GM21360 (cell line): ENCODE results near the gene NCAPG2.
A peak's percentile ranks its signal among the peaks of the same experiment; 100 is the strongest.
"Not testable (repeated sequence)": the region's sequence is repeated elsewhere in the genome, so short reads cannot be mapped to it uniquely, and the experiment has no call there.

Experiments
- ATAC-seq: cut with Tn5 transposase; IDR thresholded peaks from one replicate; pipeline ENCODE4 v1.9.1; 2021; ENCODE audit warnings: mild to moderate bottlenecking, moderate library complexity; ENCODE audit not compliant: unreplicated experiment

The NCAPG2 gene

GRCh38 chr7:158706710-158707590, 2.3 kb upstream of the NCAPG2 start:
- no peak for ATAC-seq

DNA sequence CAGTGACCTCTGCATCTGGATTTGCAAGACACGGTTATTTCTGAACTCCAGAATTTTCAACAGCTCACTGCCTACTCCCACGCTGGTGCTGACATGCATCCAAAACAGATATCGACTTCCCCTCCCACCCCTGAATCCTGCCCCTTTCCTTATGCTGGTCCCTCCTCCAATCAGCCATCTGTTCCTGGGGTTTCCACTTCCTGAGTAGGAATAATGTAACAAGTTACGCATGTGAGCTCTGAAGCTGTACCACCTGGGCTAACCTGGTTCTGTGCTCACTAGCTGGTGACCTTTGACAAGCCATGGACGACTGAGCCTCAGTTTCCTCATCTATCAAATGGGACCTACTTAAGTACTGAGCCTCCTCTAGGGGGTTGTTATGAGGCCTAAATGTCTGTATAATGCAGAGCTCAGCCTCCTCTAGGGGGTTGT, 1.7 kb upstream of the NCAPG2 start:
- no peak for ATAC-seq

- no peak for ATAC-seq
Observed at GRCh38 chr7:158705234-158705850, 738 bp upstream of the NCAPG2 start.

- ATAC-seq: not testable (repeated sequence)
Observed at GRCh38 chr7:158703679-158704523, 703 bp downstream of the NCAPG2 start.

GRCh38 chr7:158702944-158703343, 1.7 kb downstream of the NCAPG2 start:
- ATAC-seq: no peak

DNA sequence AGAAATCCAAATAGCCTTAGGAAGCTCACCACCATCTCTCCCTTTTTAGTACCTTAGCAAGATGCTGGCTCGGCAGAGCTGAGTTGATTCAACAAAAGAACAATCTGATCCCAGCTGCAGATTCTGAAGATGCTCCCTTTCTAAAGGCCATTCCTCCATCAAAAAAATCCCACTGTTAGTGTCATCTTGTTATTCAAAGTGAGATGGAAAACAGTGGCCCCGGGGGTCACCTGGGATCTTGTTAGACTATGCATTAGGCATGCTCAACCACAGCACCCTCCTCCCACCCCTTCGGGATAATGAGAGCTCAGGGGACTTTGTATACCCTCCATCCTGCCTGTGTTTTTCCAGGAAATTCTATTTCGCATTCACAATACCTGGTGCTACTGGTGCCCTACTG, 2.4 kb downstream of the NCAPG2 start:
- ATAC-seq: no peak

- no peak for ATAC-seq
Observed at GRCh38 chr7:158700008-158700407, 4.6 kb downstream of the NCAPG2 start.

DNA sequence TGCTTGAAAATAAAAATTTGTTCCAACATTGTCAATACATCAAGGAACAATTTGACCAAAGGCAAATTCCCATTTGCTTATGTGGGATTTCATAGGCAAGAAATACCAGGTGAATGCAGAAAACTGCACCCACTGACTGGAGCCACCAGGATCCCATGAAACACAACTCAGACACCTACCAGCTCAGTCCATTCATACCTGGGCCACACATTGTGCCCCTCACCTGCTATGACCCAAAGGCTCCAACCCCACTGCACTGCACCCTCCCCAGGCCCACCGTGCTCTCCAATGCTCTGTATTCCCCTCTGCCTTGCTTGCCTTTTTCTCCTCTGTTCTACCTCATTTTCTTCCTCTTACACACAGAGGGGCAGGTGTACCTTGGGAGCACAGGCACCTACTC, 5.3 kb downstream of the NCAPG2 start:
- ATAC-seq: no peak

GRCh38 chr7:158698657-158699195, 5.9 kb downstream of the NCAPG2 start:
- no peak for ATAC-seq

DNA sequence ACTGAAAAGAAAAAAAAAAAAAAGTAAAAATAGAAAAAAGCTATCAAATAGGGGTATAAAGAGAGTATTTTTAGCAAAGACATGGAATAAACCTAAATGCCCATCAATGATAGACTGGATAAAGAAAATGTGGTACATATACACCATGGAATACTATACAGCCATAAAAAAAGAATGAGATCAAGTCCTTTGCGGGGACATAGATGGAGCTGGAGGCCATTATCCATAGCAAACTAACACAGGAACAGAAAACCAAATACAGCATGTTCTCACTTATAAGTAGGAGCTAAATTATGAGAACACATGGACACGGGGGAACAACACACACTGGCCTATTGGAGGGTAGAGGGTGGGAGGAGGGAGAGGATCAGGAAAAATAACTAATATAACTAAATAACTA, 7.0 kb downstream of the NCAPG2 start:
- ATAC-seq: not testable (repeated sequence)

DNA sequence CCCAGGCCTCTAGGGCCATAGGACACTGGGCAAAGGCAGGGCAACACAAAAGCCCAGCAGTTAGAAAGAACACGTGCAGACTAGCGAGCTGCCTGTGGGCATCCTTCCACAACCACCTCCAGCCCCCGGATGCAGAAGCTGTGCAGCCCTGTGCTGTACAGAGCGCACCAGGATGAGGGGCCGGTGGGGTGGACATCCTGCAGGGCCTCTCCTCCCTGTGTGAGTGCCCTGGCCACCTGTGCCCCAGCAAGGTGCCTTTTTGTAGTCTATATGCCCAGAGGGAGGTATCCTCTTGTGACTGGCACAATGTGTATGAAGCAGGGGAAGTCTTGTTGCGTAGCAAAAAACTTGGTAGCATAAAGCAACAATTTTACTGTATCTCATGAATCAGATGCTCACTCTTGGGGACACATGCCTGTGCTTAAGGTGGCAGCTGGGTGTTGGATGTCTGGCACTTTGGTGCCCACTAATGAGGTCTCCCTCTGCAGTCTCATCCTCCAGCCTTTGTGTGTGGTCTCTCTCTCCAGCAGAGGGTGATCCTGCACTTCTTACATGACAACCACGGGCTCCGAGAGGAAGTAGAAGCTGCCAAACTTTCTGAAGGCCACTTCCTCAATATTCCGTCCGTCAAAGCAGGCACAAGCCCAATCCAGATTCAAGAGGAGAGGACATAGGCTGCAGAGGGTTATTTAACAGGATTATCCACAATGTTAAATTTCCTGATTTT, 8.7 kb downstream of the NCAPG2 start:
- peak; percentile 80 for ATAC-seq

- no peak for ATAC-seq
Observed at GRCh38 chr7:158695056-158695455, 9.5 kb downstream of the NCAPG2 start.

DNA sequence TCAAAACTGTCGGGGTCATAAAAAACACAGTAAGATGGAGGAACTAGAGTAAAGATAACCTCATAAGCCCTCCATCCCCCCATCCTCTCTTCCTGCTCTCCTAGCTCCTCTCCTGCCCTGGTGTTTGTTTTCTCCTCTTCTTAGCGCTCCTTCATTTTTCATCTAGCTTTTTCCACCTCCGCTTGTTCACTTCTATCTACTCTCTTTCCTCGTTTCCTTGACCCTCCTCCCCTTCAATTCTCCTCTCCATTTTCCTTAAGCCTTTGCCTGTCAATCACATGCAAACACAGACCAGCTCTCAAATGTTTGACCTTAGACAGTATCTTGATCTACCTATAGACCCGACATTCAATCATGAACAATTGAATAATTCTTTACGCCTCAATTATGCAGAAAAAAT, 10.0 kb downstream of the NCAPG2 start:
- ATAC-seq: no peak

GRCh38 chr7:158689488-158689887, 15.1 kb downstream of the NCAPG2 start:
- ATAC-seq: no peak

DNA sequence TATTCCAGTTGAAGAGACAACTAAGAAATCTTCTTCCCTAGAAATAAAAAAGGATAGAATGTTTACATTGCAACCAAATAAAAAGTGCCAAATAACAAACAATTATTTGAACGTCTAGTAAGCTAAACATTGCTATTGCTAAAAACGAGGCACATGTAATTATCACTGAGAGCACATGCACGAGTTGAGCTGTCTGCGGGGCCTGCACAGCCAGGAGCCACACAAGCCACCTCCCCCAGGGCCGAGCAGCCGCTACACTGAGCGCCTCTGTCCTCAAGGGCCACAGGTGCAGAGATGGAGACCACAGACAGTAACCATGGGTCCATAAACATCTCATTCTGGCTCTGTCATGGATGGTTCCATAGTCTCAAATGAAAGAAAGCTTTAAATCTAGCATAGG, 17.2 kb downstream of the NCAPG2 start:
- ATAC-seq: no peak

DNA sequence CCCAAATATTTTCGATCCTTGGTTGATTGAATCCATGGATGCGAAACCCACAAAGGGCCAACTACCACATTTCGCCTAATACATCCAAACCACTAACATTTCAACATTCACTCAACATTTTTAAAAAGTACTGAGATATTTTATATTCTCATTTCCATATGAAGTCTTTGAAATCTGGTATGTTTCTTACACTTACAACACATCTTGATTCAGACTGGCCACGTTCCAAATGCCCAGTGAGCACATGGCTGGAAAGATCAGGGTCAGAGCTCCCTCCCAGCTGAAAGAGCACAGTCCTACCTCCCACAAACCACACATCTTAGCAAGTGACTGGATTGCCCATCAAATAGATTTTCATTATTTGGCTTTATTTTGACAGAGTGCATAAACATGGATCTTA, 18.9 kb downstream of the NCAPG2 start:
- no peak for ATAC-seq

GRCh38 chr7:158684329-158684728, 20.3 kb downstream of the NCAPG2 start:
- no peak for ATAC-seq

DNA sequence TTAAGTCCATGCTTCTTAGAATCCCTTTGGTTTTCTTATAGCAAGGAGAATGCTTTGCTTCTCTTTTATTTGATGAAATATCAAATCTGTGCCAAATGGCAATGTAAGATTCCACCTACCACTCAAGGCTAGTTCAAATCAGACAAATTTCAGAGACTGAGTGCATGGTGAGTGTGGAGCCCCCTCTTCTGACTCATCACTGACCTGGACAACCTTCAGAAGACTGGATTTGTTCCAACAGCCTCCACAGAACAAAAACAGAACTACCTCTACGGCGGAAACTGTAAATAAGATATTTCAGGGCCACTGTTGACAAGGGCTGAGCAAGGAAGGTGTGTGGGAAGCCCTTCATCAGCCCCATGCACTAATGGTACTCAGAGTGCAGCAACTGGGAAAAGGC, 21.1 kb downstream of the NCAPG2 start:
- no peak for ATAC-seq

DNA sequence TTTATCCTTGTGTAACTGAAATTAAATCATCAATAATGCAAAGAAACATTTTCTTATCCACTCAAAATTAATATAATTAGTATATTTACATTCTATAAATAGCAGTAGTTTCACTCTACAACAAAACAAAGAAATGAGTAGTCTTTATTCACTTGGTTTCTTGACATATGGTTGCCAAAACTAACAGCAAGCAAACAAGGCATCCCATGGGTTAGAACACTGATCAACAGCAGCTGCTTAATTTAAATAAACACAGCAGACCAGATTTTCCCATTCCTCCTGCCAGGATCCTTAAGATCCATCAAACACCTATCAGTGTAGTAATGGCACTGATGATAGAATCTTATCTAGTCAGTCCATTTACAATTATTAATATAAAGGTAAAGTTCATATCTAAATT, 22.1 kb downstream of the NCAPG2 start:
- no peak for ATAC-seq

DNA sequence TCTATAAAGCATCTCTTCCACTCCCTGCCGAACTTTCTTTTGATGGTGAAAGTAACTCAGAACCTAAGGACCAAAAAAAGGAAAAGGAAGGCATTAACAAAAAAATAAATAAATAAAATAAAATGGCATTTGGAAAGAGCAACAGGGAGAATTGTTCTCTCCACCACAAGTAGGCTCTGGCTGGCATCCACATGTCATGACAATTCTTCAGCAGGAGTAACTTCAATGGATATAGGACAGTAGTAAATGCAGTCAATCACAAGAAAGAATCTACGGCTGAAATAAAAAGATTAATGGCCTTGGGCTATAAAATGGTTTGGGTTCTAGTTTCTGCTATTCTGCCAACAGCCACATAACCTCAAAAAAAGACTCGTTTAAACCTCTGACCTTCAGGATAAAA, 23.9 kb downstream of the NCAPG2 start:
- no peak for ATAC-seq

- no peak for ATAC-seq
Observed at GRCh38 chr7:158676906-158677305, 27.7 kb downstream of the NCAPG2 start.
